ENCODE results near the gene KRT85.
"Not testable (repeated sequence)": the region's sequence is repeated elsewhere in the genome, so short reads cannot be mapped to it uniquely, and the experiment has no call there.

Gene KRT85

GRCh38 chr12:52411815-52412214, 44.5 kb upstream of the KRT85 start:
- TF ChIP-seq, protein P1, sequence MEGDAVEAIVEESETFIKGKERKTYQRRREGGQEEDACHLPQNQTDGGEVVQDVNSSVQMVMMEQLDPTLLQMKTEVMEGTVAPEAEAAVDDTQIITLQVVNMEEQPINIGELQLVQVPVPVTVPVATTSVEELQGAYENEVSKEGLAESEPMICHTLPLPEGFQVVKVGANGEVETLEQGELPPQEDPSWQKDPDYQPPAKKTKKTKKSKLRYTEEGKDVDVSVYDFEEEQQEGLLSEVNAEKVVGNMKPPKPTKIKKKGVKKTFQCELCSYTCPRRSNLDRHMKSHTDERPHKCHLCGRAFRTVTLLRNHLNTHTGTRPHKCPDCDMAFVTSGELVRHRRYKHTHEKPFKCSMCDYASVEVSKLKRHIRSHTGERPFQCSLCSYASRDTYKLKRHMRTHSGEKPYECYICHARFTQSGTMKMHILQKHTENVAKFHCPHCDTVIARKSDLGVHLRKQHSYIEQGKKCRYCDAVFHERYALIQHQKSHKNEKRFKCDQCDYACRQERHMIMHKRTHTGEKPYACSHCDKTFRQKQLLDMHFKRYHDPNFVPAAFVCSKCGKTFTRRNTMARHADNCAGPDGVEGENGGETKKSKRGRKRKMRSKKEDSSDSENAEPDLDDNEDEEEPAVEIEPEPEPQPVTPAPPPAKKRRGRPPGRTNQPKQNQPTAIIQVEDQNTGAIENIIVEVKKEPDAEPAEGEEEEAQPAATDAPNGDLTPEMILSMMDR (IDR thresholded peaks at IDR 0.05; ENCODE audit: control insufficient read depth, insufficient read depth, low read depth, low read length, missing control alignments) = no peak
- H3K4me3 ChIP-seq (ENCODE audit: control insufficient read depth, low read depth, low read length) = no peak overlapping the region
- DNase-seq (ENCODE audit: low read depth) = no peak

DNA sequence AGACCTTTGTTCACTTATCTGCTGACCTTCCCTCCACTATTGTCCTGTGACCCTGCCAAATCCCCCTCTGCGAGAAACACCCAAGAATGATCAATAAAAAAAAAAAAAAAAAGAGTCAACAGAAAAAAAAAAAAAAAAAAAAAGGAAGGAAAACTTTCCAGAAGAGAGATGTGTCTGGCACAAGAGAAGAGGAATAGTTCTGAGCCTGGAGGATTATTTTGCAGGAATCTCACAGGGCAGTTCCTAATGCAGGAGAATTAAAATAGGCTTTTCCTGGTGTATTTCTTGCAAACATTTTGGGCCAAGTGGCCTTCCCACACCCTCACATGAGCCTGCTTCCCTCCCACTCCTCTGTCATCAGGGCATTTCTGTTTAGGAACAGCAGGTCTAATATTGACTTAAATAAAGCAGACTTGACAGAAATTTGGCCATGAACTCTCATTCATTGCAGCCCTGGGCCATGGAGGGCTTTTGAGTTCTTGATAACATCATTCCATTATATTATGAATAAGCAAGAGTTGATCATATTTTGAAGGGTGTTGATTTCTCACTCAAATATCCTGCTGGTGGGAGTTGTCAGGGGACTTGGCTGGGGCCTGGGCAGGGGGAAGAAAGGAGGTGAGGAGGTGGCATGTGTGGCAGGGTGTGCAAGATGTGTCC, 43.4 kb upstream of the KRT85 start:
- not testable (repeated sequence) for DNase-seq (ENCODE audit: low read depth); H3K4me3 ChIP-seq (ENCODE audit: control insufficient read depth, low read depth, low read length)

DNA sequence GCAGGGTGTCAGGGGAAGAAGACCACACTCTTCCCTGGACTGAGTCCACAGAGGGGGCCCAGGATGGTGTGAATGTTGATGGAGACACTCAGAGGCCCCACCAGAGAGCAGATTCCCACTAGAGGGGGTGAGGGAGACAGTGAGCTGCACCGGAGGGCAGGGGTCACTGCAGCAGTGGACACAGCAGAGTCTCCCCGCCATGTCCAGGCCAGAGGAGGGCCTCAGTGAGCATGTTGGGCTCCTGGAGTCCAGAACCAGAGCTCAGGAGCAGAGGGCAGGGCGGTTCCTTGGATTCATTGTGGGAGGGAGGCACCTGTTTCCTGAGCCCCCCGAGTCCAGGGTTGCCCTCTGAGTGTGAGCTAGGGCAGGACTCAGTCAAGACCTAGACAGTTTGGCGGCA, 40.6 kb upstream of the KRT85 start:
- DNase-seq (ENCODE audit: low read depth) = no peak
- TF ChIP-seq, protein P1 (IDR thresholded peaks at IDR 0.05; ENCODE audit: control insufficient read depth, insufficient read depth, low read depth, low read length, missing control alignments) = no peak

GRCh38 chr12:52405922-52406385, 38.7 kb upstream of the KRT85 start, which contains the start of gene KRT82:
KRT82 (minus strand) TSS chr12:52406335; CDS start chr12:52406277, 58 bp downstream.
- no peak within 1 kb of the TSS for H3K4me3 ChIP-seq (ENCODE audit: control insufficient read depth, low read depth, low read length)
- DNase-seq (ENCODE audit: low read depth) = no peak
- TF ChIP-seq, protein P1 (IDR thresholded peaks at IDR 0.05; ENCODE audit: control insufficient read depth, insufficient read depth, low read depth, low read length, missing control alignments) = no peak

More for the DNA sequence above, 40.6 kb upstream of the KRT85 start:
- no peak overlapping the region for H3K4me3 ChIP-seq (ENCODE audit: control insufficient read depth, low read depth, low read length)

- TF ChIP-seq, protein P1 (IDR thresholded peaks at IDR 0.05; ENCODE audit: control insufficient read depth, insufficient read depth, low read depth, low read length, missing control alignments) = no peak
- H3K4me3 ChIP-seq (ENCODE audit: control insufficient read depth, low read depth, low read length) = no peak overlapping the region
- DNase-seq (ENCODE audit: low read depth) = no peak
Measured at GRCh38 chr12:52404951-52405350, 37.7 kb upstream of the KRT85 start.

GRCh38 chr12:52403561-52403960, 36.3 kb upstream of the KRT85 start:
- TF ChIP-seq, protein P1 (IDR thresholded peaks at IDR 0.05; ENCODE audit: control insufficient read depth, insufficient read depth, low read depth, low read length, missing control alignments) = no peak
- H3K4me3 ChIP-seq (ENCODE audit: control insufficient read depth, low read depth, low read length) = no peak overlapping the region
- DNase-seq (ENCODE audit: low read depth) = no peak

- no peak overlapping the region for H3K4me3 ChIP-seq (ENCODE audit: control insufficient read depth, low read depth, low read length)
- no peak for DNase-seq (ENCODE audit: low read depth)
- TF ChIP-seq, protein P1 (IDR thresholded peaks at IDR 0.05; ENCODE audit: control insufficient read depth, insufficient read depth, low read depth, low read length, missing control alignments) = no peak
Measured at GRCh38 chr12:52402873-52403540, 35.7 kb upstream of the KRT85 start.

All from AG09309 (cell line).